ENCODE data around the gene IGSF3.

The IGSF3 gene

DNA sequence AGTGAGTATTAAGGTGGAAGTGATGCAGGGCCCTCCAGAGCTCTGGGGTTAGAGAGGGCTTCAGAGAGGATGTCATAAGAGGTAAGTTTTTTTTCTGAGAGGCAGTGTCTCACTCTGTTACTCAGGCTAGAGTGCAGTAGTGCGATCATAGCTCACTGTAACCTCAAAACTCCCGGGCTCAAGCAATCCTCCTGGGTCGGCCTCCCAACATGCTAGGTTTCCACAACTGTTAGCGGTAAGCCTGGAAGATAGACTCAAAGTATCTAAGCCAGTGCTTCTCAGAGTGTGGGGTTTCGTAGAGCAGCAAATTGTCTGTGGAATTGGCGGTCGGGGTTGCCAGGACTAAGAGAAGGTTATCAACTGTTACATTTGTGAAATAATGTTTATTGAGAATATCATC lies 18.6 kb upstream of the IGSF3 start:
- no peak for DNase-seq (ENCODE audit: low spot score)

DNA sequence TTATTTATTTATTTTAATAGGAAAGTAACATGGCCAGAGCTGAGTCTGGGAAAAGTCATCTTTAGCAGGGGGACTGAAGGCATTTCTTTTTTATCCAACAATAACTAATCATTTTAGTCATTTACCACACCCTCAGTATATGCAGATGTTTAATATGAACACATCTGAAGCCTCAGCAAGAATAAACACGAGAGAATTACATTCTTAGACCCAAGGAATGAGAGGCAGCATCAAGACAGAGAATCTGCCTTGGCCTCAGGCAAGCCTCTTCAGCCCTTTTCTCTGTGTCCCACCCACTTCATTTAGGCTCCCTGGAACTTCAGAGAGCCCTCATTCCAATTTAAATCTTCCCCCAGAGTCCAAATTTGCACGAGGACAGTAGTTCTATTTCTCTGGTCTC lies 17.0 kb upstream of the IGSF3 start:
- DNase-seq (ENCODE audit: low spot score), result no peak

DNA sequence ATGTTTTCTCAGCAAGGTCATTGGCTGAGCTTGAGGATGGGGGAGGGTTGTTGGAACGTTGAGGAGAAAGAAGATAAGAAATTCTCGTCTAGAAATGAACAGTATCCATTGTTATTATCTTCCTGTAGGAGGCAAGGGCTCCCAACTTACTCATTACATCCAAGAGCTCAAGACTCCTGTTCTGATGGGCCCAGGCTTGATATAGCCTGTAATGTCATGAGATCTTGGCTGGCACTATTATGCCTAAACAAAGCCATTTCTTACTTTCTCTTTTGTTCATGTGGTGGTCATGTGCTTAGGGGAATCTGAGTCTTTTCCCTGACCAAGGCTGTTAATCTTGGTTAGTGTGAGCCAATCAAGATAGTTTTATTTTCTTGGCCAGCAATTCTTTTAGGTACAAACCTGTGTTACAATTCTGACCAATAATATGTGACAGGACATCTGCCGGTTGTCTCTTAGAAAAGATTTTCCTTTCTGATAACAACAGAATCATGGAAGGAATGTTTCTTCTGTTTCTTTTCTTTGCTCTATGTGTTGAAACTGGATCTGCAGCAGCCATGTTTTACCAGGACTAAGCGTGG lies 15.2 kb upstream of the IGSF3 start:
- DNase-seq (ENCODE audit: low spot score), result no peak

DNA sequence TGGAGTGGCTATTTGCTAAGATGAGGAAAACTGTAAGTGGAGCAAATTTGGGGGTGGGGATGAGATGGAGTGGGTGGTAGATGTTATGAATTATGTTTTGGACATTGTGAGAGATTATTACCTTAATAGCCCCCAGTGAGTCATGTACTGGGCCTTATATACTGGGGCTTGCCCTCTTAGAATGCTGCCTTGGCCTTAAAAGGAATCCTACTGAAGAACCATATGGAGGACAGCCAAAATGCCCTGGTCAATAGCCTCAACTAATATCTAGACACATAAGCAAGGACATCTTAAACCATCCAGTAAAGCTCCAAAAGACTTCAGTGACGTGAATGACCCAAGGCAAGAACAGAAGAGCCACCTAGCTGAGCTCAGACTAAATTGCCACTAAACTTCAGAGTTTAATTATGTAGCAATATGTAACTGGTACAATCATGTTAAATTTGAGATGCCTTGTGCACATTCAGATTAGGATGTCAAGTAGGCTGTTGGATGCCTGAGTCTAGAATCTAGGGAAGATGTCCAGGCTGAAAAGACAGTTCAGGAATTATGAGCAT lies 13.9 kb upstream of the IGSF3 start:
- DNase-seq (ENCODE audit: low spot score), result no peak

DNA sequence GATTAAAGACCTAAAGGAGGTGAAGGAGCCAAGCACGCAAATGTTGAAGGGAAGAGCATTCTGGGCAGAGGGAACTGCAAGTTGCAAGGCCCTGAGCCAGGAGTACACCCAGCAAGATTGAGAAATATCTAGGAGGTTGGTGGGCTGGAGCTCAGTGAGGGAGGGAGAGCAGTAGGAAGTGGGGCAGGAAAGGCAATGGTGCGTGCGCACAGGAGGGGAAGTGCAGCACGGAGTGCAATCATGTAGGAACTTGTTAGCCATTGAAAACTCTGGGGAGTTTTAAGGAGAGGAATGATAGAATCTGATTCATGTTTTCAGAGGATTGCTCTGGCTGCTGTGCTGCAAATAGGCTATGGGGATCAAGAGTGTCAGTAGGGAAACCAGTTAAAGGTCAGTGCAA lies 13.2 kb upstream of the IGSF3 start:
- no peak for DNase-seq (ENCODE audit: low spot score)

DNA sequence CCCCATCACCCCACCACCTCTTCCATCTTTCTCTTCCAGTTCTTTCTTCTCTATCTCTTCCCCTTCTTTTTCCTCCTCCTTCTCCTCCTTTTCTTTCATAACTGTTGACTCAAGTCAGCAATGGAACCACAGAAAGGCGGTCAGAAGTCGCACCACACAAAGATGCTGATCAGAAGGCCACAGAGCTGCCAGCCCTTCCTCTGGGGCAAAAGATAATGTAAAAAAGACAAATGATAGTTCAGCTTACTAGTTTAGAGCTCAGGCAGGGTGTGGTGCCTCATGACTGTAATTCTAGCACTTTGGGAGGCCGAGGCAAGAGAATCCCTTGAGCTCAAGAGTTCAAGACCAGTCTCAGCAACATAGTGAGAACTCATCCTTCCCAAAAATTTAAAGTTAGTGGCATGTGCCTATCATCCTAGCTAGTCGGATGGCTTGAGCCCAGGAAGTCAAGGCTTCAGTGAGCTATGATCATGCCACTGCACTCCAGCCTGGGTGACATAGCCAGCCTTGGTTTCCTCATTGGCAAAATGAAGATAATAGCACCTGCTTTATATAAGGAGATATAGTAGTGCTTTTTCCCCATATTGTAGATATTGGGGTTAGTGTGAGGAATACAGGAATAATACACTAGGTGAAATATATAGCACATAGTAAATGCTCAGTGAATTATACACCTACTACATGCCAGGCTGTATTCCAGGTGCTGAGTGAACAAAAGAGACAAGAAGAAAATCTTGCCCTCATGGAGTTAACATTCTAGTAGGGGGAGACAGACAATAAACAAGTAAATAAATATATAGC lies 12.5 kb upstream of the IGSF3 start:
- no peak for DNase-seq (ENCODE audit: low spot score)

DNA sequence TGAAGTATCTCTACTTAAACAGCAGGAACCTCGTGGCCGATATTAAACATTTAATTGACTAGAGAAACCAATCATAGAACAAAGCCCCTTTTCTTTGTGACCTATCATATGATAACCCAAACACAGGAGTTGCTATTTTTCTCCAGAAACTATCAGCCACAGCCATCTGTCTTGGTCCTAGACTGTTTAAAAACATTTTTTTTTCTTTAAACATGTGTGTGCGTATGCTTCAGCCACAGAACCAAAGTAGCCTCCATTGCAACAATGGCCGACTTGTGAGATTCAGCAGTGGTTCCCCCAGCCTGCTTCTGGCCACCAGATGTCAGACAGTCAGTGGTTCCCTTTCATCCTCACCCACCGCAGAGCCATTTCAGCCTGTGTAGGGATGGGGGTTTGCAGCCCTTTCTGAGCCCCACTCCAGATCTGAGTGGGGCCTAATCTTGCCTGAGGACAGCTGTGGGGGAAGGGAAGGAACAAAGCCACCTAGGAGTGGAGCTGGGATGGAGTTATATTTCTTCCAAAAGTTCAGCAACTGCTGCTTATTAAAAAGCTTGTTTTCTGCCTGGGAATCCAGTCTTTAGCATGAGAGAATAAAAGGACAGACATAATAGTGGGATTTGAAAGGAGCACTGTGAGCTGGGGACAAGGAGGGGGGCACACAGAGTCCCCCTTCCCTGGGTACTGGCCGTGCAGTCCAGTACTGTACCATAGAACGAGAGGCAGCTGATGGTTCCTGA lies 11.7 kb upstream of the IGSF3 start:
- DNase-seq (ENCODE audit: low spot score), result no peak

DNA sequence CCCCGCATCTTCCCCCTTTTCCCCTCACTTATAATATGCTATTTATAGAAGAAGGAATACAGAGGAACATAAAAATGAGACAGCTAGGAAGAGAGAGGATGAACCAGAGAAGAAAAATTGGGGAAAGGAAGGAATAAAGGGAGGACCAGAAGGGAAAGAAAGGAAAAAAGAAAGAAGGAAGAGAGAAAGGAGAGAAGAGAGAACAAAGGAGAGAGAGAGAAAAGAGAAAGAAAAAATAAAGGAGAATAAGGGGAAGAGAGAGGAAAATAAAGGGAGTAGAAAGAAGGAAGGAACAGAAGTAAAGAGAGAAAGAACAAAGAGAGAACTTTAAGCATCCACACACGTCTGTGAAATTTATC lies 11.2 kb upstream of the IGSF3 start:
- DNase-seq (ENCODE audit: low spot score), result no peak

DNA sequence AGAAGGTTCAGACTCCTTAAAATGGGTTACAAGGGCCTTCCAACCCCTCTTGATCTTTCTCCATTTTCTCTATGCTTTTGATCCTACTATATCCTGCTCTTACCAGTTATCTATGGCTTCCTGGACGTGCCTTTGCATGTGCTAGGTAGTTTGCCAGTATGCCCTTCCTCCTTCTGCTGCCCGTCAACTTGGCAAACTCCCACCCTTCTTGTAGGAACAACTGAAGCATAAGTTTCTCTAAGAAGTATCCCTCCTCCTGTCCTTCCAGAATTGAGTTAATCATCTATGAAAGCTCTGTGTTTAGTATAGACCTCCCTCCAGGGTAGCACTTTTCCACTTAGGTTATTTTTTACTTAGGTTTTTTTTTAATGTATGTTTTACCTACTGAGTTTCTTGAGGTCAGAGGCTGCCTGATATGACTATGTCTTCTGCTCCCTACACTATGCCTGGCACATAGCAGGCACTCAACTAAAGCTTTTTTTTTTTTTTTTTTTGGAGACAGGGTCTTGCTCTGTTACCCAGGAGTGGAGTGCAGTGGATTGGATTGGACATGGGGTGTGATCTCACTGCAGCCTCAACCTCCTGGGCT lies 10.0 kb upstream of the IGSF3 start:
- DNase-seq (ENCODE audit: low spot score), result no peak

DNA sequence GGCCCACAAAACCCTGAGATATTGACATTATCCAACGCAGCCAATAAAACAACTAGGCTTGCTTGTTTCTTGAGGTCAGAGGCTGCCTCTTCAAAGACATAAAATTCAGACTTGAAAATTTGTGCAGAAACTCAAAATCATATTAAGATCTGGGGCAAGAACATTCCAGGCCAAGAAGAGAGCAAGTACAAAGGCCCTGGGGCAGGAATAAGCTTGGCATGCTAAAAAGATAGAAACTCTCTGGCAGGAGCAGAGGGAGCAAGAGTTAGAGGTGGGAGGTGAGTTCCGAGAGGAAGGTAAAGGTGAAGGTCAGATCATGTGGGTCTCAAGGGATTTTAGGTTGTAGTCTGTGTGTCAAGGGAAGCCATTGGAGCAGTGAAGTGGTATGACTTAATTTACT lies 8.8 kb upstream of the IGSF3 start:
- DNase-seq (ENCODE audit: low spot score), result no peak

DNA sequence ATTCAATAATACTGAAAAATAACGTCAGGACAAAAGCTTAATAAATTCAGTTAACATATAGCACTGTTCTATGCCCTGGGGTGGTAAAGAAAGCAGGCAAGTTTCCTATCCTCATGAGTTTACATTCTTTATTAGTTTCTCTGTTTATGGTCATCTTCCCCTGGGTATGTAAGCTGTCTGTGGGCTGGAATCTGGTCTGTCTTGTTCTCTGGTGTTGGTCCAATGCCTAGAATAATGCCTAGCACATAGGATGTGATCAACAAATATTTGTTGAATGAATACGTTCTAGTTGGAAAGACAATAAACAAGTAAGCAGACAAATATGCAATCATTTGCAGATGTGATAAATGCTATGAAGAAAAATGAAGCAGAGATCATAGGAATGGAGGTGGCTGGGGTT lies 7.2 kb upstream of the IGSF3 start:
- no peak for DNase-seq (ENCODE audit: low spot score)

DNA sequence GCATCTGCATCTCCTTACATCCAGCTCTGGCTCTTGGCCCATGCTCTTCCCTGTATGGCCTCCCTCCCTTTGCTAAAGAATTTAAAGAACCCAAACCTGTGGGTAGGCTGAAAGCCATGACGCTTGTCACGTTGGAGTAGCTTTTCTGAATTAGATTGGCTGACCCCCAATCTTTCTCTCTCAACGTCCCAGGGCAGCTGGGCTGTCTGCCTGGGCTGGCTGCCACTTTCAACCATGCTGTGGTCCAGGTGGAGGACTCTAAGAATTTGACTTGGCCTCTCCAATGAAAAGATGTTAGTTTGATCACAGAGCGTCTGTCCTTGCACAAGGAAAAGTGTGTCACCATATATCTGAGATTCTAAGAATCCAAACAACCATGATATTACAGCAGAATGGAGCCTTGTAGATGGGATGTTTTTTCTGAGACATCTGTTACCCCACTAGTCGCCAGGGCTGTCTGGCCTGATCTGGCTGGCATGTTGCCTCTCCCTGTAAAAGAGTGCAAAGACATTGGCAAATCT lies 6.5 kb upstream of the IGSF3 start:
- DNase-seq (ENCODE audit: low spot score), result no peak

DNA sequence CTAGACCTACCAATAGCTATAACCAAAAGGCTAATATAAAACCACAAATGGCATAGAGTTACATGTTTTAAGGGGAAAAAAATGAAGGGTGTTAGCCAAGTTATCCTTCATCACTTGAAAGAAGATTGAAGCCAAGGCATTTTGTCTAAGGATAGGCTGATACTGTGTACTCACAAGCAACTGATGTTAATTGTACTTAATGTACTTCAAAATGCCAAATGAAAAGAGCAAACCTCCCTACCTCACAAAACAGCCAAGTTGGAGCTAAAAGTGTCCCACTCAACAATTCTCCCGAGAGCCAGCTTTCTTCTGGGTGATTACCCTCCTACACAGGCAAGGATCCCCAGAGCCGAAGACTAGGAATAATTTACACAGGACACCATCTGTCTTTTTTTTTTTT lies 4.4 kb upstream of the IGSF3 start:
- DNase-seq (ENCODE audit: low spot score), result no peak

DNA sequence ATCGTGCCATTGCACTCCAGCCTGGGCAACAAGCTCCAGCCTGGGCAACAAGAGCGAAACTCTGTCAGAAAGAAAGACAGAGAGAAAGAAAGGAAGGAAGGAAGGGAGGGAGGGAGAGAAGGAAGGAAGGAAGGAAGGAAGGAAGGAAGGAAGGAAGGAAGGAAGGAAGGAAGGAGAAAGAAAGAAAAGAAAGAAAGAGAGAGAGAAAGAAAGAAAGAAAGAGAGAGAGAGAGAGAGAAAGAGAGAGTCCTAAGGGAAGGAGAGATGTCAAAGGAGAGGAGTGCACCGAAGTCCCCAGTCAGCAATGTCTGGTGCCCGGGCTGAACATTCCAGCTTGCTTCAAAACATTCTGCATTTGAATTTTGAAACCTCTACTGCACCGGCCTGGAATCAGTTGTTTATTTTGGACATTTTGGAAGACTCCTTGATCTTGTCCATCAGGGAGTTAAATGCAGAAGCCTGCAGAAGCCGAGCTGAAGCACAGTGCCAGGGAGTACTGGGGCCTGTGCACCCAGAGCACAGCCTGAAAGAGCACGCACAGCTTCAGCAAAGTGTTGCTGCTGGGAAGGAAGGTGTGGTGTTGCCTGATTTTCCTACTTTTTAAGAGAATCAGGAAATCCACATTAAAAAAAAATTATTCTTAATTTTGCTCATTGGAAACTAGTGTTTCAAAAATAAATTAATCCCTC lies 3.7 kb upstream of the IGSF3 start:
- no peak for DNase-seq (ENCODE audit: low spot score)

DNA sequence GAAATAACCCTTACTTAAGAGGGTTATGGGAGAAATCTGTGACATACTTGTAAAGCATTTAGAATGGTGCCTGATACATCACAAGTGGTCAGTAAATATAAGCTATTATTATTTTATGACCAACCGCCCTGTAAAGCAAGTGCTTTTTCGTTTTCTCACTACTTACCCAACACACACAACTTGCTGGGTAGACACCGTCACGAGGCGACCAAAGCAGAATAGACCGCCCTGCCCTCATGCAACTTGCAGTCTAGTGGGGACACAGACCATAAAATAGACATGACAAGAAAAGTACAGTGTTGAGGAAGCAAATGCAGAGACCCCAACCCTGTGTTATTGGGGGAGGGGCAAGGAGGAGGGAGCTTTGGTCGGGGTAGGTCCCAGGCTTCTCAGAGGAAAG lies 744 bp upstream of the IGSF3 start:
- DNase-seq (ENCODE audit: low spot score), result no peak

DNA sequence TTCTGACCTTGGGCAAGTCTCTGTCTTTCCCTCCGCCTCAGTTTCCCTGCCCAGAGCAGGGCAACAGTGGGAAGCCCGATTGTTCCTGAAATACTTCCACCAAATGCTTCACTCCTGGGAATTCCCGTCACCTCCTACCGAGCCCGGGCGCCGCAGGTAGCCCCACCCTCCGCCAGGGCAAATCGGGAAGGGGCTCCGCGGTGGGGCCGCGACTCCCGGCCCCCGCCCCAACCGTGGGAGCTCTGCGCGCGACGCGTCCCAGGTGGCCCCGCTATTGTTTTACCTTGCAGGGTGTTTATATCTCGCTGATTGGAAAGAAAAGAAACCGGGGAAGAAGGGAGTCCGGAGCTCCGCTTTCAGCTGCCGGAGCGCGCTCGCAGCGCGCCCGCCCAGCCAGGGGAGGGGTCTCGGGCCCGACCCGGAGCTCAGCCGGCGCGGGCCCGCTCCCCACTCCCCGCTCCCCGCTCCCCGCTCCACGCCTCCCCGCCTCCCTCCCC lies 407 bp downstream of the IGSF3 start:
- DNase-seq (ENCODE audit: low spot score), result no peak

DNA sequence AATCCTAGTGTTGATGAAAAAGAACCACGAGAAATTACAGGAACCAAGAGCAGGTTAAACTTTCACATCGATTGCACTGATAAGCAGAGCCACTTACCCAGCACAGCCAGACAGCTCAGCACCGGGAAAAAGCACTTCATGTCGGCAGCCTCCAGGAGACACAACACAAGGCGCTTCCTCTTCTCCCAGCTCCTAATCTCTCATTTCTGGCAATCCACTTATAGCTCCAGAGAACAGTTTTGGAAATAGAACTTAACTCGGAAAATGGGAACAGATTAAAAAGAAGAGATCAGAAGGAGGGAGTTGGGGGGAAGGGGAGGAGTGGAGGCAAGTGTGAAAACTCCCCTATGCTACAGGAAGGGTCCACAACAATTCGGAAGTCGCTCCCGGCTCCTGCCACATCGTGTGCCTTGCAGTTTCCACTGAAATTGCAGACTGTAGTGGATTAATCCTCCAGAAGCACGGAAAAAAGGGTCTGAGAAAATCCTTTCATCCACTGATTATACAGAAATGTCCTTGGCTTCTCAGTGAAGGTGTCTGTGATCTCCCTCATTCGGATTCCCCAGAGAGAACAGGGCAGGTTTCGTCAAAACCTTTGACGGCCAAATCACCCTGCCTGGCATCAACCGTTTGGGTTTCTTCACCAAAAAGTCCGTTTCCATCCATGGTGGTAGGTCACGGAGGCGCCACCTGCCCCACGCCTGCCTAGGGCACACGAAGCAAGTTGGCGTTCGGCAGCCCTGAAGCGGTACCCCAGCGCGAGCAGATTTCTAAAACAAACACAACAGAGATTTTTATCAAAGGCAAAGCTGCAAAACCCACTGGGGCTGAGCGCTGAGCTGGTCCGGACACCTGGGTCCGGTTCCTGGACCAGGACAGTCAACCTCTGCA lies 1.1 kb downstream of the IGSF3 start:
- no peak for DNase-seq (ENCODE audit: low spot score)

DNA sequence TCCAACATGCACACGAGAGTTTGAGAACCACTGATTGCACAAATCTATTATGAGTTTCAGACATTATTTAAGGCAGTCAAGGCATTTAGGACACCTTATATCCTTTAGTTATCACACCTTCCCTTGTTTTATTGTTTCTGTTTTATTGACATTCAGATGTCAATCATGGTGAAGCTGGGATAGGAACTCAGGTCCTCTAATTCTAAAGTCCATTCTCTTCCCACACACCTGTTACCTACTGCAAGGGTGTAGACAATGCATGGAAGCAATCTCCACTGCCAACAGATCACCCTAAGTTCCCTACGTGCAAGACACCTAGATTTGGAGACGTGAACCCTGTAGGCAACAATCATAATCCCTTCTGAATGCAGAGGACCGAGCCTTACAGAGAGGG lies 2.6 kb downstream of the IGSF3 start:
- DNase-seq (ENCODE audit: low spot score), result no peak

DNA sequence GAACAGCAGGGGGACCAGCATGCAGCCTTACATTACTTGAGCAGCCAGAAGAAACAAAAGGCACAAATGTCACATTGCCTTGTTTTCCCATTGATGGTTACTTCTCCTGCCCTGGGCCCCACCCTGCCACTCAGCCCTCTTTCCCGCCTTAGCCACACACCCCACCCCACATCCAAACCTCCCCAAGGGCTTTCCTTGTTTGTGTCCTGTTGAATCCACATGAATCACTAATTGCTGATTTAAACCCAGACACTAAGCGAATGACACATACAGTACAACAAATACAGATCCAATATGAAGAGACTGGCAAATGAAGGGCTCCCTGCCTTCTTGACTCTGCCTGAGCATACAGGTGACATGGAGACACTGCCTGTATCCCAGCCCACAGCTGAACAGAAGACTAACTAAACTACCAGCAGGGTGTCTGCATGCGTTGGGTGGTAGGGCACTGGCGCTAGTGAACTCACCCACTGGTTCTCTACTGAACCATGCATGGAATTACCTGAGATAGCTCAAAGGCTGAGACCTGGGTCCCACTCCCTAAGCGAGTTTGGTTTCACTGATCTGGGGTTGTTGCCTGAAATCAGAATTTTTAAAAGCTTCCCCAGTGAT lies 3.1 kb downstream of the IGSF3 start:
- DNase-seq (ENCODE audit: low spot score), result no peak

DNA sequence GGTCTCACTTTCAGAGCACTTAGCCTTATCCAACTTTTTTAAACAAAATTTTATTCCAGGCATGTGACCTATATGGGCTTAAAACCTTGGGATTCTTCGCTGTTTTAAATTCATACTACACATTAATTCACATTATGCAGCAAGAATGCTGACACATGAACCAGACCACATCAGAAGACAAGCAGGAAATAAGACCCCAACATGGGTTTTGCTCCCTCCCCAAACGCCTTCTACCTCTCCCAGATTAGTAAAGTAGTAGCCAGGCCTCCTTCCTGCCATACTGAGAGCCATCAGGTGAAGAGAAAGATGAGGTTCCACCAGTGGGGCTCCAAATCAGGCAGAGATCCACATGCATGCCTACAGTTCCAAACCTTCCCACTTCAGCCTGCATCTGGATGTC lies 3.7 kb downstream of the IGSF3 start:
- DNase-seq (ENCODE audit: low spot score), result no peak
